Kidney glomerular epithelial cell (primary cell): ENCODE data around the gene OR5H14.
"Not testable (repeated sequence)": the region's sequence is repeated elsewhere in the genome, so short reads cannot be mapped to it uniquely, and the experiment has no call there.

ENCODE experiments used
- DNase-seq: peaks from one replicate; lab custom pipeline; 2025; lab: John Stamatoyannopoulos, UW

OR5H14 gene

GRCh38 chr3:98147179-98147578, at the start of gene OR5H14:
Gene OR5H14, plus strand, starts transcription at chr3:98147479. Its CDS starts 1,907 bp downstream, at chr3:98149386.
- DNase-seq, result no peak

GRCh38 chr3:98099848-98100247, 47.4 kb upstream of the OR5H14 start:
- no peak for DNase-seq

GRCh38 chr3:98108162-98108561, 39.1 kb upstream of the OR5H14 start:
- no peak for DNase-seq

- DNase-seq, result no peak
Observed at GRCh38 chr3:98109807-98110549, 37.3 kb upstream of the OR5H14 start.

- DNase-seq, result no peak
Observed at GRCh38 chr3:98110550-98110908, 36.8 kb upstream of the OR5H14 start.

DNA sequence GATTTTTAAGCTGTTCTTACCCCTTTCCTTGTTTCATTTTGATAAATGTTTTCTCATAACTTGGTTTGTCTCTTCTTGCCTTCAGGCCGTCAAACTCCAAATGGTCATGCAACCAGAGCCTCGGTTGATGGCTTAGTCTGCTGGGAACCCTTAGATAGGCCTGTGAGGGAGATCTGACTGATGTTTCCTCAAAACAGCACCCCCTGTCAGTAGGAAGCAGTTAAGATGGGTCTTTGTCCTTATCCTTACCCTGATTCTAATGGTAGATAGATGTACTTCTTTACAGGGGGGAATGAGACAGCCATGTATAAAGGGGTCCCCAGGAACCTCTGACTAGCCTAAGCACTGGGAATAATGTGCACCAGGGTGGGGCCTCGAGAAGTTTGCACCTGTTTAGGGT, 33.0 kb upstream of the OR5H14 start:
- no peak for DNase-seq

- DNase-seq, result no peak
Observed at GRCh38 chr3:98115717-98116116, 31.6 kb upstream of the OR5H14 start.

DNA sequence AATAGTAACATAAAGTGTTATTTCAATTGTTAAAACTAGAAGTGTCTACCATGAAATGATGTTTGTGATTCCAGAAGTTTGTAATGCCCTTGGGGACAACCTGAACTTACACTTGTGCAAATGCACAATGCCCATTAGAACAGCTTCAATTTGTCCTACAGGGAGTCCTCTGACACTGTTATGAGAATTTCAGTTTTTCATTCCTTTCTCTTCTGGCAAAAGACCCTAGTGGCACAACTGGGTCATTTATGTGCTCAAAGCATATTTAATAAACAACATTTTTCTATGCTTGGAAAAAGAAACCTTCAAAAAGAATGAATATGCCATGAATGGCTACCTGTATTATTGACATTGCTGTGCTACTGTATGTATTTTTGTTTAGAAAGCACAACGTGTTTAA, 16.9 kb upstream of the OR5H14 start, which contains the start of gene OR5H1:
Gene OR5H1, plus strand, starts transcription at position 301 of the 400 bp plus-strand sequence. CDS start 1,977 bp downstream, outside the sequence.
- DNase-seq, result no peak

DNA sequence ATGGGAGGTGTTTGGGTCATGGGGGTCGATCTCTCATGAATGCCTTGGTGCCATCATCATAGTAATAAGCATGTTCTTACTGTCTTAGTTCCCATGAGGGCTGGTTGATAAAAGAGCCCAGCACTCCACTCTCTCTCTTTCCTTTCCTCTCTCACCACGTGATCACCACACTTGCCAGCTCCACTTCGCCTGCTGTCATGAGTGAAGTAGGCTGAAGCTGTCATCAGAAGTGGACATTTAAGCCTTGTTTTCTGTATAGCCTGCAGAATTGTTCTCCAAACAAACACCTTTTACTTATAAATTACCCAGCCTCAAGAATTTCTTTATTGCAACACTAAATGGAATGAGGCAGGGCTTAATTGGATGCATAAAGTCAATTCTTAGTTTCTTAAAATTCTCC, 10.6 kb upstream of the OR5H14 start:
- no peak for DNase-seq

- DNase-seq, result not testable (repeated sequence)
Observed at GRCh38 chr3:98137826-98138557, 9.3 kb upstream of the OR5H14 start.

DNA sequence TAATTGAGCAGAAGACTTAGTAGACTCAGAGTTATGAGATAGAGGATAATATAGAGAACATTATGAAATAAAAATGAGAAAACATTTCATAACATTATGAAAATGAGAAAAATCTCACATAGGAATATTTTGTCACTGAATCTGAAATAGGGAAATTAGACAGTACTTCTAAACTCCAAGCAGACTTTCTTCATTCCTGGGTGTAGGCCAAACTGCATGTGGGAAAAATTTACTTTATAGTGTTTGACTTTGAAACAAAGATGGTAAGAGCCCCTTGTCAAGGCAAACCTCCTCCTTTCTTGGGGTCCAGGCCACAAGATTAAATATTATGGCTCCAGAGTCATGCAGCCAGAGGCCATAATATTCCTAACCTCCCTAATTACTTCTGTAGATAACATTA, 6.7 kb upstream of the OR5H14 start:
- no peak for DNase-seq

DNA sequence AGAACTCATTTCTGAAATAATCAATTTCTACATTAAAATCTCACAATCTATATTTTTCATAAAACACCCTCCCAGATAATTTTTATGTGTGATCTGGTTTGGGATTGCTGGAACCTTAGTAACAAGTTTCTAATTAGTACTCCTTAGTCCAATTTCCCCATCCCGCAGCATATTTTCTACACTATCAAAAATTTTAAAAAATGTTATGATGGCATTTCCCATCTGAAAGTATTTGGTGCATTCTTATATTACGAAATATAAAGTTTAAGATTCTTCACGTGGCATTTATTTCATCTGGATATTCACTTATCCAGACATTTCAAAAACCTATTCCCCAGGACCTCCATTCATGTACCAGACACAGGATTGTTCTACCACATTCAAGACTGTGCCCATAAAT, 1.5 kb downstream of the OR5H14 start:
- DNase-seq, result no peak

DNA sequence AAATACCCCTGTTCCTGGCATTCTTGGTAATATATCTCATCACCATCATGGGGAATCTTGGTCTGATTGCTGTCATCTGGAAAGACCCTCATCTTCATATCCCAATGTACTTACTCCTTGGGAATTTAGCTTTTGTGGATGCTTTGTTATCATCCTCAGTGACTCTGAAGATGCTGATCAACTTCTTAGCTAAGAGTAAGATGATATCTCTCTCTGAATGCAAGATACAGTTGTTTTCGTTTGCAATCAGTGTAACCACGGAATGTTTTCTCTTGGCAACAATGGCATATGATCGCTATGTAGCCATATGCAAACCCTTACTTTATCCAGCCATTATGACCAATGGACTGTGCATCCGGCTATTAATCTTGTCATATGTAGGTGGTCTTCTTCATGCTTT, 2.2 kb downstream of the OR5H14 start:
- not testable (repeated sequence) for DNase-seq

DNA sequence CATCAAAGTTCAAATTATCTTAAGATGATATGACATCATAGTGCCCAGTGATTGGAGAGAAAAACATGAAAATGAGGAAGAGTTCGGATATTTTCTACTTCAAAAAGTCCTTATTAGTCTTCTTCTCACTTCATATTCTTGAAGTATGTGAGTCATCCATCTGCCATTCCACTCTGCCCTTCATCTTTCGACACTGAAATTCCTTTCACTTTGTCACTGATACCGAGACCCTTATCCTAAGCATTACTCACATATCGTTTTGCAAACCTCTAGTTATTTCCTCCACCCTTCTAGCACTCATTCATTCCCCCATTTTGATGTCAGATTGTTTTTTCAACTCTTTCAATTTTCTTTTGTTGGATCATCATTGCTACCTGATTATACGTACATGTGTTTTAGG, 4.0 kb downstream of the OR5H14 start:
- no peak for DNase-seq

GRCh38 chr3:98166396-98166795, 19.1 kb downstream of the OR5H14 start, which contains the start of gene OR5H15:
Gene OR5H15, plus strand, starts transcription at chr3:98166696. Its CDS starts 2,004 bp downstream, at chr3:98168700.
- no peak for DNase-seq

DNA sequence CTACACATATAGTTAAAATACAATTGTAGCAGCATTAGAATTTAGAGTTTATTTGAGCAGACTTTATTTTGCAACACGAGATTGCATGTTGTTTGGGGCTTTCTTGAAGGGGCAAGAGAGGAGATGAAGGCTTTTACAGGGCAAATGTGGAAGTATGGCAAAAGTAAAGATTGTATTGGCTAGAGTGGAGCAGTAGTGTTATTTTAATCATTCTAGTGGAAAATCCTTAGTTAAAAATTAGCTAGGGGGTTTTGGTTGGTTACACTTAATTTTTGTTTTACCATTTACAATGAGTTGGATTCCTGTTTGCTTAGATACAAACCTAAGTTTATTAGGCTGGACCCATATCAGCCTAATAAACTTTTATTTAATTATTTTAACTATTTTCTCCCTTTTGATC, 23.8 kb downstream of the OR5H14 start:
- peak; percentile 28 for DNase-seq

DNA sequence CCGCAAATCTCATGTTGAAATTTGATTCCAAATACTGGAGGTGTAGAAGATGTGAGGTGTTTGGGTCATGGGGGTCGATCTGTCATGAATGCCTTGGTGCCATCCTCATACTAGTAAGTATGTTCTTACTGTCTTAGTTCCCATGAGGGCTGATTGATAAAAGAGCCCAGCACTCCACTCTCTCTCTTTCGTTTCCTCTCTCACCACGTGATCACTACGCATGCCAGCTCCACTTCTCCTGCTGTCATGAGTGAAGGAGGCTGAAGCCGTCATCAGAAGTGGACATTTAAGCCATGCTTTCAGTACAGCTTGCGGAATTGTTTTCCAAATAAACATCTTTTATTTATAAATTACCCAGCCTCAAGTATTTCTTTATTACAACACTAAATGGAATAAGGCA, 25.3 kb downstream of the OR5H14 start:
- DNase-seq, result no peak

DNA sequence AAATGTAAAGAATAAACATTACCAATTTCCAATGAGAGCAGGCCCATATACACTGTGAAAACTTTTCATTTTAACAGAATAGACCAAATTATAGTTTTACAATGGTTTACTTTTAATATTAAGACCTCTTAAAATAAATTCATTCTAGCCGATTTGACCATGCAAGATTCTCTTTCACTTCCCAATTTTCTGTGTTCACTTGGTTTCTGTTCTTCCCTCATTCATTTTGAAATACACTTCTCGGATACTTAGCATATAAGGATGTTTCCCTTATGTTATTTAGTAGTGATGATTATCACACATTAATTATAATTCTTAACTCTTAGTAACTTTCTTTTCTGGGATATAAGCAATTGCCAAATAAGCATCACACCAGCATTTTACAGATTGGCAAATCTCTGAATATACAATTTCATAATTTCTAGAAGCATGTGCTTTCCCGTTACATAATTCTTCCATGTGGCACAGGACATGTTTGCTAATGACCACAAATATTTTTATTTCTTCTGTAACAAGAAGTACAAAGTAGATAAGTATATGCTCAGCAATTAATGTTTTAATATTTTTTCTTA, 33.1 kb downstream of the OR5H14 start:
- DNase-seq, result no peak

DNA sequence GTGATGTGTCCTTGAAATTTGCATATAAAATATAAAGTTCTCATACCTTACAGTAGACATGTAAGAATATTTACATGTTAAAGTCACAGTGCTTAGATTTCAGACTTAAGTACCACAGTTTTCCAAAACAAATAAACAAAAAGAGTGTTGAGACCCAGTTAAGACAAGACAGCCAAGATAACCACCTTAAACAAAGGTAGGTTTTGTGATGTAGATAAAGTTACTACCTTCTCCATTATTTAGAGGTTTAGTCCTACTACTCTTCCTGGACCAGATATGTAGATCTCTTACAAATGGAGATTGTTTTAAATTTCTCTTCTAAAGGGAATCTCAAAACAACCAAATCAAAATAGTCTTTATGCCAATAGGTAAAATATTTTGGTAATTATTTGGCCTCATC, 34.9 kb downstream of the OR5H14 start:
- DNase-seq, result no peak

- DNase-seq, result no peak
Observed at GRCh38 chr3:98185180-98185579, 37.9 kb downstream of the OR5H14 start.

DNA sequence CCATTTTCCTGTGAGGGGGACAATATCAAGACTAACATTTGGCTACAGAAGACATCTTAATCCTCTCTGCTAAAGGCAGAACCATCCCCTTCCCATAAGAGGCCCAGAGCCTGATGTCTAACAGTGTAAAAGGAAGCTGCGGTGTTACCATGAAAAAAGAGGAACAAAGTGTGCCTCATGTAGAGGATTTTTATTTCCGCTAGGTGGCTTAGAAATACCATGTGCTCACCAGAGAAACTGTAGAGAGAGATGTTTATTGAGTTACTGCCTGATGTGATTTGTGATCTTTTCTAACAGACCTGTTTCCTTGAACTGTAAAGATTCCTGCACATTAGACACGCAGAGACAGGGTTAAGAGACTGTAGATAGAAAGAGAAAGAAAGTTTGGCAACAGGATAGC, 41.3 kb downstream of the OR5H14 start:
- no peak for DNase-seq

DNA sequence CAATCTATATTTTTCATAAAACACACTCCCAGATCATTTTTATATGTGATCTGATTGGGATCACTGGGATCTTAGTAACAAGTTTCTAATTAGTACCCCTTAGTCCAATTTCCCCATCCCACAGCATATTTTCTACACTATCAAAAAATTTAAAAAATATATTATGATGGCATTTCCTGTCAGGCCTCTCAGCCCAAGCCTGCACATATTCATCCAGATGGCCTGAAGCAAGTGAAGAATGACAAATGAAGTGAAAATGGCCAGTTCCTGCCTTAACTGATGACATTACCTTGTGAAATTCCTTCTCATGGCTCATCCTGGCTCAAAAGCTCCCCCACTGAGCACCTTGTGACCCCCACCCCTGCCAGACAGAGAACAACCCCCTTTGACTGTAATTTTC, 43.6 kb downstream of the OR5H14 start:
- not testable (repeated sequence) for DNase-seq

DNA sequence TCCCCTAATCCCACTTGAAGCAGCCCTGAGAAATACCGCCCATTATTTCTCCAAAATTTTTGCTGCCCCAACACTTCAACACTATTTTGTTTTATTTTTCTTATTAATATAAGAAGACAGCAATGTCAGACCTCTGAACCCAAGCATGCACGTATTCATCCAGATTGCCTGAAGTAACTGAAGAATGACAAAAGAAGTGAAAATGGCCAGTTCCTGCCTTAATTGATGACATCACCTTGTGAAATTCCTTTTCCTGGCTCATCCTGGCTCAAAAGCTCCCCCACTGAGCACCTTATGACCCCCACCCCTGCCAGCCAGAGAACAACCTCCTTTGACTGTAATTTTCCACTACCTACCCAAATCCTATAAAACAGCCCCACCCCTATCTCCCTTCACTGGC, 49.0 kb downstream of the OR5H14 start:
- not testable (repeated sequence) for DNase-seq
